NCI-H2107 (cell line): ENCODE measurements around the gene GAS7.

Source experiments
- DNase-seq: peaks from one replicate; lab custom pipeline; 2025; lab: John Stamatoyannopoulos, UW

Gene GAS7

DNA sequence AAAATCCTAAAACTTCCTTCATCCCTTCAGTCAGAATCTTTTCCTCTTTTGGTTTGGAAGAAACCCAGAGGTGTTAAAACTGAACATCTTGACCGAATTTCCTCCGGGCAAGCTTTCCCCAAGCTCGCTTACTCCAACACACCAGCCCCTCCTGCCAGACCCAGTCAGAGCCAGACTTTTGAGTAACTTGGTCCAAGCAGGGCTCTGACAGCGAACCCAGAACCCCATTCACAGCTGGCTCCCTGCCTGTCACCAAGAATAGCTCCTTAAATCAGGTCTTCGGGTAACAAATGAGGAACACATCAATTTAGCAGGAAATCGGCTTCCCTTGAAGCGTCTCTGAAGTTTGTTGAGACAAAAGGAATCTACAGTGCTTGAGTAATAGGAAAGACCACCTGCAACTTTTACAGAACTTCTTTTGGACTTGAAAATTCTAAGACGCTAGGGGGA is 27.3 kb downstream of the GAS7 start:
- no peak for DNase-seq

DNA sequence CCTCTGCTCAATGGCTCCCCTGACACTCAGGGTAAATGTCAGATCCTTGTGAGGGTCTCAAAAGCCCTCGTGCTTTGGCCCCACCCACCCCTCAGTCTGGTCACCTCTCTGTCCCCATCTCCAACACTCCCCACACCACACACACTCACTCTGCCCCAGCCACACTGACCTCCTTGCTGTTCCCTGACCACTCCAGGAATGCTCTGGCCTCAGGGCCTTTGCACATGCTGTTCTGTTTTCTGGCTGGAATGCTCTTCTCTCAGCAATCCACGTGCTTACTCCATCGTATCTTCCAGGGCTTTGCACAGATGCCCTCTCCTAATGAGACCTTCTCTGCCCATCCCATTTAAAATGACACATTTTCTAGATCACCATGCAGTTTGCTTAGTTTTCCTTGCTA is 28.2 kb downstream of the GAS7 start:
- DNase-seq, result no peak

DNA sequence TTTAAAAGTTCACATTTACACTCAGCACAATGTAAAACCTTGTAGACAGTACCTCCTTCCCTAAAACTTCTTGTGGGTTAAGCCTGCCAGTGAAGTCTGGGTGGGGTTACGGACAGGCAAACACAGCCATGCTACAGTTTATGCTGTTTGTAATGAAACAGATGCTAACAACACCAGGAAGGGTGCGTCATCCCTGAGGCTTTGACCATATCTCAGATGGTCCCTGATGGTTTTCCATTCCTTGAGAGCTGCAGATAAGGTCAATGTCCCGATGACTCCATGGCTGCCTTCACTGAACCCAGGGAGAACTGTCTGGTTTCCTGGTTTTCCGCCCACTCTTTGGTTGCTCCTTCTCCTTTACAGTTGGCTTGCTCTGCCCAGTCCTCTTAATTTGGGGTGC is 29.1 kb downstream of the GAS7 start:
- no peak for DNase-seq

DNA sequence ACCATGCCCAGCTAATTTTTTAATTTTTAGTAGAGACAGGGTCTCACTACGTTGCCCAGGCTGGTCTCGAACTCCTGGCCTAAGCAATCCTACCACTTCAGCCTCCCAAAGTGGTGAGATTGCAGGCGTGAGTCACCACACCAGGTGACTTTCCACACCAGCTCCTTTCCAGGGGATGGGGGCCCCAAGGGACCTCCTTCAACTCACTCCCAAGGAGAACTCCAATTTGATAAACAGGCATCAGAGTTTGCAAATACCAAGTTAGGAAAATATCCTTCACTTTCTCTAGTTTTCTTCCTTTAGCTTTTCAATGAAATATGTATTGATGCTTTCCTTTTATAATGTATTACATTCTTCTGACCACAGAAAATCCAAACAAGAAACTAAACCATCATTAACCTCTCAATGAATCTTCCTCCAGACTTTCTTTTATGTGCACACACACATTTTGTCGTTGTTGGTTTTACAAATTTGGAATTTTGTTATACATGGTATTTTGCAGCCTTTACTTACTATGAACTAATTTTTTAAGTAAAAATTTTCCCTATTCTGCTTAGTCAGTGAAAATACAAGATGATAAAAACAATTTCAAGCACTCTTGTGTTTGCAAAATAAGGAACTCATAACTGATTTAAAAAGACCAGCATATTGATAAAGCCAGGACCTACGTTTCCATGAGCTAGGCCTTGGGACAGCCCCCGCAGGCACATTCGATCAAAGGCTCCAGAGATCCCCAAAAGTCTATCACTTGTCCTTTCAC is 32.0 kb downstream of the GAS7 start:
- no peak for DNase-seq

DNA sequence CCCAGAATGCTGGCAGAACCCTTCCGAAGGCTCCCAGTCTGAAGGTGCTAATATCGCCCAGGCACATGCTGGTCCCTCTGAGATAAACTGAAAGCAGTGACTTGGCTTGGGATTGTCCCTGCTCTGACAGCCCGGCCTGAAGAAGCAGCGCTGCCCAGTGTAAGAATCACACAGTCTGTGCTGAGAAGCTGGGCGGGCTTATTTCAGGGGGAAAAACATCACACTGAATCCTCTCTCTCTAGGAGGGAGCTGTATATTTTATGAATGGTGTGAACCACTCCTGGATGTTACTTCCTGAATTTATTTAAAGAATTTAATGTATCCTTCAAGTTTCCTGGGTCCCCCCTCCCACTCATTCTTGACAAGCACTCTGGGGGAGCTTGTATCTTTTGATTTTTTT is 36.3 kb downstream of the GAS7 start:
- no peak for DNase-seq

DNA sequence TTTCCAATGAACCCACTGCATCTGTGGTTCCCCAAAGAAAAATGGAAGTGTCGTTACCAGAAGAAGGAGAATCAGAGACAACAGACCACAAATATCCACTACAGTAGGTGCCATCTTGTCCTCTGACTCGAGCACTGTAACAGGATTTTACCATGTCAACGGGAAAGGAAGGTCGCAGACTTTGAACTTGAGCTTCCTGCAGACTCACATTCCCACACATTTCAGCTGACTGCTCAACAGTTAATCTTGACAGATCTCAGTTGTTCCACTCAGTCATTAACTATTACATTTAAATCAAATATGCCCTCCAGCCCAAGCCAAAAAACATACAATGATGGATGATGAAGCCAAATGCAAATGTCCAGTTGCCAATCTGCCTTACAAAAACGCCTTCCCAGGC is 37.0 kb downstream of the GAS7 start:
- no peak for DNase-seq

DNA sequence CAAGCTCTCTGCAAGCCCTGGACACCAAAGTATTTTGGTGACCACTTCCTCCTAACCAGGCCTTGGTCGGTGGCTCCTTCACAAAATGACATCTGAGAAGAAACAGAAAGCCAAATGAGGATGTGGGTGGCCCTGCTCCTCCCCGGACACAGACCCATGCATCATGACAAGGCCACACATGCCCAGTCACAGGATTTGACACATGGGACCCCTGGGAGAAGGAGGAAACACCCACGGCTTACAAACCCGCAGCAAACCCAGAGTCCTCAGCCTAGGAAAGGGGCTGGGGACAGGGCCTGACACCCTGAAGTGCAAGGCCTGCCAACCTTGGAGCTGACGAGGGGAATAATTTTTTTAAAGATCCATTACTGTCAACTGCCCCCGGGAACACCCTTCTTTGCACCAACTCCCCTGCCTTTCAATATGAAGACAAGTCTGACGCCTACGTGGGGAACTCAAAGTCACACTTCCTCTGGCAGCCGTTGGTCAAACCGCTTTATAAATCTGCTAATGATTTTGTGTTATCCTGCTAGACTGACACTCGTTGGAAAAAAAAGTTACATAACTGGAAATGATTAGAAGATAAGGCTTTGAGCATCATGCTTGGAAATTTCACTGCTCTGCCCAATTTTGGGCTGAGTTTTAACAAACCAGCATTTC is 41.3 kb downstream of the GAS7 start:
- DNase-seq, result no peak

DNA sequence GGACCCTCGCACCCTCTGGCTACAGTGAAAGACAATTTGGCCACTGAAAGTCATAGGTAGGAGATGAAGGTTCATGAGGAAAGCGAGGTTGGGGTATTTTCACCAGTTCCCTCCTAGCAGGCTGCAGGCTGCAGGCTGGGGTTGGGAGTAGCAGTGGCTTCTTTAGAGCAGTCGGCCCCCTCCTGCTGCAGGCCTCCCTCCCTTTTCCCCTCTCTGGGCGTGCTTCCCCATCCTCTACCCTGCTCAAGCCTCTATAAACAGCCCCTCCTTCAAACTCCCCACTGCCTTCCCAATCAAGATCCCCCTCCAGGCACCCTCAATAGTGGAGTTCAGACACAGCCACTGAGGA is 41.8 kb downstream of the GAS7 start:
- DNase-seq, result no peak

DNA sequence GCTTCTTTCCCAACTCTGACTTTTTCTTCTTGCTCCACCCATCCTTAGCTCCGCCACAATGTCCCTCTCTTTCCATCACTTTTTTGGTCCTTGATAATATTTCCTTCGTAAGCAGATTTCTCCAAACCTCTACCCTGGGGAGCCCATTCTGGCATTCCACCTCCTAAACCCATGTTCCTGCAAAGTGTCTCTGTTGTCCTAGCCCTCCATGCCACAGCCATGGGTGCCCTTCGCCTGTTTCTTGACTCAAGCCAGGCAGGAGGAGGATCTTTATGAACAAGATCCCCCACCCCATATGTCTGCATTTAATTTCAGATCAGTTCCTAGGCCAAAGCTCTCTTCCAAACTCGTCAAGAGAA is 42.4 kb downstream of the GAS7 start:
- DNase-seq, result no peak

DNA sequence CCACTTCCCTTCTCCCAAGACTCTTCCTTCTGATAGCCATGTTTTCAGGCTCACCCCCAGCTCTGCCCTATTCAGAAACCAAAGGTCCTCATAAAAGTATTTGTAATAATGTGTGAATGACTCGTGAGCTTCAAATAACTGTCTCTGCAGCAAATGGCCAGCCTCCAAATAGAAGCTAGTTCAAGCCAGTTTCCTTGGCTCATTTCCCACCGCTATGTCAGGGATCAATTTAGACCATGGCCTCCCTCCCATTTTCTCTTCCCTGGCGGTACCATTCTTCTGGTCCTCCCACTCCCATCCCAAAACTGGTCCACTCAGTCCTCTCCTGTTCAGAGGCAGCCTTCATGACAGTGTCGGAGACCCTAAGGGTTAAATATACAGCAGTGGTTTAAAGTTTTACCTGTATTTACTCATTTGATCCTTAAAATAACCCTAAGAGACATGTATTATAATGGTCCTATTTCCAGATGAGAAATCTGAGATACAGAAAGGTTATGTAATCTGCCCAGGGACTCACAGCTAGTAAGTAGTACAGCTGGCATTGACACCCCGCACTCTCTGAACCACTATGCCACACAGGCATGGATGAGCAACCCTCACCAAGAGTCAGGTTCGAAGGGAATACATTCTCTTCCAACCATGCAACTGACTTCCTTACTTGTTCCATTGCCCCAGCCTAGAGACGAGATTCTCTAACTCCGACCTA is 42.9 kb downstream of the GAS7 start:
- DNase-seq, result no peak

DNA sequence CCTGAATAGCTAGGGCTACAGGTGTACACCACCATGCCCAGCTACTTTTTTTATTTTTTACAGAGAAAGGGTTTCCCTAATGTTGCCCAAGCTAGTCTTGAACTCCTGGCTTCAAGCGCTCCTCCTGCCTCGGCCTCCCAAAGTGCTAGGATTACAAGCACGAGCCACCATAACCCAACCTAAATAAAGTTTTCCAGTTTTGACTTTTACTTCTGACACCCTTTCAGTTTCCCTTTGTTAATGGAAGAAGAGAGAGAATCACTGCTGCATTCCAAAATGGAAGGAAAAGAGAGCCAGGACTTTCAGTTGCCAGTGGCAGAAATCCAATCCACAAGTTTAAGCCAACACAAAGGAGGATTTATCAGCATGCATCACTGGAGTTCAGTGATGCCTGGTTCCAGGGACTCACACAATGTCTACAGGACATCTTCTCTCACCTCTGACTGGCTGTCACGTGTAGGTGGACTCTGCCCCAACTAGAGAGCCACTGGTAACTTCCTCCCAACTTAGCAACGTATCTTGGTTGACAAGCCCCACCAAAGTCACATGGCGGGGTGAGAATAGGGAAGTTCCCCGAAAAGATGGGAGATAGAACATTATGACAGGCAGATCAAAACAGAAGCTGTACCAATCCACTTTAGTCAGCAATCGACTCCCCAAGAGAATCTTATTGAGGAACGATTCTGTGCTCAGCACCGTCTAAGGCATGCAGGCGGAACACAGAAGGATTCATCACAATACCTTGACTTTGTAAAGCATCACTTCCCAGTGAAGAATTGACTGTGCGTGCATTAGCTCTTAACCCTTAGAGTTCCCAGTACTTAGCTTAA is 46.5 kb downstream of the GAS7 start:
- DNase-seq, result no peak

DNA sequence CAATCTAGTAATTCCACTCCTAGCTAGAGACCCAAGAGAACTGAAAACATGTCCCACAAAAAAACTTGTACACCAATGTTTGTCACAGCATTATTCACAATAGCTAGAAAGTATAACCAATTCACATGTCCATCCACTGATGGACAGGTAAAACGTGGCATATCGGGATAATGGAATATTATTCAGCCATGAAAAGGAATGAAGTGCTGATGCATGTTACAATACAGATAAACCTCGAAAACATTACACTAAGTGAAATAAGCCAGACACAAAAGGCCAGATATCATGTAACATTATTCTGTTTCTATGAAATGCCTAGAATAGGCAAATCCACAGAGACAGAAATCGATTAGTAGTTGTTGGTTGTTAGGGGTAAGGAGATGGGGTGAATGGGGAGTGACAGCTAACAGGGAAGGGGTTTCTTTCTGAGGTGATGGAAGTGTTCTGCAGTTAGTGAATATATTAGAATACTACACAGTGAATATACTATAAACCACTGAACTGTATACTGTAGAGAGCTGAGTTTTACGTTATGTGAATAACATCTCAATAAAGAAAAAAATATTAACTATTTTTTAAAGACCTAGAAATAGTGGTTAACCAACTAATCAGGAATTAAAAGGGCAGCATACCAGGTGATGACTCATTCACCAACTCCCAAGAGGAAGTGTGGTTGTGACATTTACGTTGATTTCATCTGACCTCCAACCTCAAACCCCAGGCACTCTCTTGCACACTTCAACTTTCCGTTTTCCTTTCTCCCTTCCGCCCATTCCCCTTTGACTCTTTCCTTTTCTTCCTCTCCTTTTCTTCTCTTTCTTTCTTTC is 48.6 kb downstream of the GAS7 start:
- no peak for DNase-seq

DNA sequence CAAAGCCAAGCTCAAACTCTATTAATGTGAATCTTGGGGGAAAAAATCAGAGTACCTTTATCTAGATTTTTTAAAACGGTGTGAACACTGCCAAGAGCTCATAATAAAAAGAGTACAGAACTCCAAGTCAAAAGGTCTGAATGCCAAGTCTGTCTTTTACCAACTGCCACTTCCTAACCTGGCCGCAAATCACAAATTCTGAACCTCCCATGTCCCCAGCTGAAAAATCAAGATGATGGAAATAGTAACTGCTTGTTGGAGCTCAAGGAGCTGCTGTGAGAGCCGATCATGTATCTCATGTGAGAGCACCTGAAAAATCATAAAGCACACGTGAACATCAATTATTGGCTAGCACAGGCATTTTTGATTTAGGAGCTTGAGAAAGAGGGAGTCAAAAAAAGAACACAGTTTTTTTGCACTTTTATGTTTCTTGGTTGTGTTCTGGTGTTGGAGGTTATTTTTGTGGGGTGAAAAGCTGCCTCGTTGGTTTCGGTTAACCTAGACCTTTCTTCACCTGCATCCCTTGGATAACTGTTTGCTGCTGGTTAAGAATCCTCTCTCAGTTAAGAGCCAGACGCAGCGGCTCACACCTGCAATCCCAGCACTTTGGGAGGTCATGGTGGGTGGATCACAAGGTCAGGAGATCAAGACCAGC is 50.5 kb downstream of the GAS7 start:
- DNase-seq, result no peak

DNA sequence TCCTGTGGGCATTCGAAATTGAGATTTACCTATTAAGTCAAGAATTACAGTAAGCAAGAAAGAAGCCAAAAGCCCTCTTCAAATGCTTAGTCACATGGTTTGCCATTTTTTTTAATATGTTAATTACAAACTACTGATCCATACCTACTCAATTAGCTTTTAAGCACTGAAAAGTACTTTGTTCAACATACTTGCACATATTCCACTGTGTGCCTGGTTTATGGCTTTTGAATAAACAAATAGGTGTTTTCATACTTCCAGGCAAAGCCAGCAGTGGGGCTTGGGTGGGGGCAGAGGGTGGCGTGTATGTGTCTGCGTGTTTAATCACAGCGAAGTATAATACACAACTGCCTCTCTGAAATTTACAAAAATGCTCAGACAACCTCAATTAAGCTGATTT is 51.4 kb downstream of the GAS7 start:
- DNase-seq, result no peak

DNA sequence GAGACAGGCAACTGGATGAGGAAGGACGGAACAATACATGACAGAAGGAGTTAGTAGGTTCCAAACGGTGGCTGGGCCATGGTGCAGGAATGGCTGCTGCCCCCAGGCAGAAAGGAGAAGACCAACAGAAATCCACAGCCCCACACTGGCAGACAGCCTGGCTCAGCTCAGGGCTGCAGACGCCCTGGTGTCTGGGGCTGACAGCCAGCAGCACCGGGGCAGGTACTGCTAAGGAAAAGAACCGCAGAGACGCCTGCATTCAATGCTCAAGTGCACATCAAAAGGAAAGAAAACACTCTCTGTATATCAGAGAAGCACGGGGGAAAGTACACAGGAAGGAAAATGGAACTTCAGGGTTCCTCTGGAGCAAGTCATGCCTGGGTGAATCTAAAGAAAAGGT is 53.4 kb downstream of the GAS7 start:
- no peak for DNase-seq

DNA sequence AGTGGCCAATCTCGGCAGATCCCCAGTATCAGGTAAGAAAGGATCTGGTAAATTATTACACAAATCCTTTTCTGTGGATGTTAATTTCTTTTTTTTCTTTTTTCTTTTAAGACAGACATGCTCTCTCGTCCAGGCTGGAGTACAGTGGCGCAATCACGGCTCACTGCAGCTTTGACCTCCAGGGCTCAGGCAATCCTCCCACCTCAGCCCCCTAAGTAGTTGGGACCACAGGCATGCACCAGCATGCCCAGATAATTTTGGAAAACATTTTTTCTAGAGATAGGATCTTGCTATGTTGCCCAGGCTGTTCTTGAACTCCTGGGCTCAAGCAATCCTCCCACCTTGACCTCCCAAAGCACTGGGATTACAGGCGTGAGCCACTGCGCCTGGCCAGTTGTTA is 54.0 kb downstream of the GAS7 start:
- no peak for DNase-seq

DNA sequence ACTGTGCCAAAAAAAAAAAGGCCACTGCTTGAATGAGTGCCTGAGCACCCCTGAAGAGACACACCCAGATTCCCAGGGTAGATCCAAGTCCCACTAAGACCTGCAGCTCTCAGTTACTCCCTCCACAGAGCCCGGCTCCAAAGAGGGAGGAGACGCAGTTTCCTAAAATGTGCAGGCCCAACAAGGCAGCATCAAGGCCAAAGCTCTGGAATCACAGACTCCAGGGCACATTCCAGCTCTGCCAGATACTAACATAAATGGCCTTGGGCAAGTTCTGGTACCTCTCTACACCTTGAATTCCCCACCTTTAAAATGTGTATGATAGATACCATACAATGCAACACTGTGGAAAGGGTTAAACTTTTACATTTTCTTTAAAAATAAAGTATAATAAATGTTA is 57.0 kb downstream of the GAS7 start:
- no peak for DNase-seq

DNA sequence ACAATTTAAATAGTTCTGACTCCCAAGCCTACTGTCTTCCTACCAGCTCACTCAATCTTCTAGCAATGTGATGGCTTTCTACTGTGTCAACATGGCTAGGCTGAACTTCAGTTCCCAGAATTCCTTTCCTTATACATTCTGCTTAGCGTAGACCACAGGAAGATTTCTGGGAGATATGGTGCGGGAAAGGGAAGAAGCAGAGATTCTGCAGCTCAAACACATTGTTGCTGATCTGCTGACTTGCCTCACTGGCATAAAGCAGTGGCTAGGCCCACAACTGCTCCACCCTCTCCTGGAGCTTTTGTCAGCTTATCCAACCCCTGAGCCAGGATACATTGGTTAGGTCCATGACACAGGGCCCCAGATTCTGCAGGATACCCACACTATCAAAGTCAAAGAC is 58.8 kb downstream of the GAS7 start:
- no peak for DNase-seq

DNA sequence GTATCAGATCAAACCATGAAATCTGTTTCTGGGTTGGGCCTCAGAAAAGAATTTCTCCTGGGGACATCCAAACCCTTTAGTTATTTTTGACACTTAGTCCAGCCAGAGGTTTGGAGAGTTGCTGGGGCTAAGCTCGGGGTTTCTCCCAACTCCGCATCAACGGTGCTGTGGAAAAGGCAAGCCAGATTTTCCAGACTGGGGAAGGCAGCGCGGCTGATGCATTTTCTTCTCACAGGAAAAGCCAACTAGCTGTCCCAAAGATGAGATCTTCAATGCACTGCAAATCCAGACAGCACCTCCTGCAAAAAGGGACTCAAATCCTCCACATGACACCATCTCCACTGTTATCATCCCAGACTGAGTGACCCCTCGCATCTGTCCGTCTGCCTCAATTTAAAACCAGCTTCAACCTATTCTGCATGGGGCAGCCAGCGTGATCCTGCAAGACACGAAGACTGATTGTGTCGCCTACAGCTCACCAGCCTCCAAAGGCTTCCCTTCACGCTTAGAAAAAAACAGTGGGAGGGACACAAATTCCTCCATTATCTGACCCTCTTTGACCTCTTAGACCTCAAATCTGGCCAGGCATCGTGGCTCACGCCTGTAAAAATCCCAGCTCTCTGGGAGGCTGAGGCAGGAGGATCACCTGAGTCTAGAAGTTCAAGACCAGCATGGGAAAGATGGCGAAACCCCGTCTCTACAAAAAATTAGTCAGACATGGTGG is 62.0 kb downstream of the GAS7 start:
- DNase-seq, result no peak

DNA sequence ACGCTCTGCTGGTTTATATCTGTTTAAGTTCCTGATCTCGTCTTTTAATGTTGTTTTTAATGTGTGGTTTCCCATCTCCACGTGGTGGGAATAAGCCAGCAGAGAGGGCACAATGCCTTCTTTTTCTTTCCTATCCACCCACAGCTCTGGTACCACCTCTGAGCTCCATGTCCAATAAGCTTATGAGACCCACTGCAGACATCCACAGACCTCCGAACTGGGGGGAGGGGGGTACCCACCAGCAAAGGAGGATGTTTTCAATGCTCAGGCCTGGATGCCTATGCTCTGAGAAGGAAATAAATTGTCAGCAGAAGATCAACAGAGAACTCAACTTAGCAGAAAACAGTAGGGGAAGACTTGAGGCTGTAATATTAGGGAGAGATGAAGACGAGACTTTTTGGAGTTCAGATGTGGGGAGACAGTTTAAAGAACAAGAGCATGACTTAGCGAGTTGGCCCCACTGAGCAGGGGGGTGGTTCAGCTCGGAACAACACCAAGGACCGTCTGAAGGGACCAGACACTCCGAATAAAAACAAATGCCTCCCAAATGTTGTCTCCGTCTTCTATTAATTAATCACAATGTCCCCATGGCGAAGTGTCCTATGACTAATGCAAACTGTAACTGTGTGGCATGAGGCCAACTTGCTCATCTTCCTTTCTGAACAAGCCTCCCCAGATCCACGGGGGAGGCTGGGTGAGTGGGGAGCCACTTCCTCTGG is 62.7 kb downstream of the GAS7 start:
- DNase-seq, result no peak
